Hematopoietic multipotent progenitor cell treated with erythropoietin and hydrocortisone succinate and interleukin-3 and kit ligand, for 8 days (in vitro differentiated cells): ENCODE results near the gene ABTB2.

Experiments
- DNase-seq: peaks from one replicate; pipeline ENCODE4 v3.0.0-alpha.2; 2015

The ABTB2 gene

DNA sequence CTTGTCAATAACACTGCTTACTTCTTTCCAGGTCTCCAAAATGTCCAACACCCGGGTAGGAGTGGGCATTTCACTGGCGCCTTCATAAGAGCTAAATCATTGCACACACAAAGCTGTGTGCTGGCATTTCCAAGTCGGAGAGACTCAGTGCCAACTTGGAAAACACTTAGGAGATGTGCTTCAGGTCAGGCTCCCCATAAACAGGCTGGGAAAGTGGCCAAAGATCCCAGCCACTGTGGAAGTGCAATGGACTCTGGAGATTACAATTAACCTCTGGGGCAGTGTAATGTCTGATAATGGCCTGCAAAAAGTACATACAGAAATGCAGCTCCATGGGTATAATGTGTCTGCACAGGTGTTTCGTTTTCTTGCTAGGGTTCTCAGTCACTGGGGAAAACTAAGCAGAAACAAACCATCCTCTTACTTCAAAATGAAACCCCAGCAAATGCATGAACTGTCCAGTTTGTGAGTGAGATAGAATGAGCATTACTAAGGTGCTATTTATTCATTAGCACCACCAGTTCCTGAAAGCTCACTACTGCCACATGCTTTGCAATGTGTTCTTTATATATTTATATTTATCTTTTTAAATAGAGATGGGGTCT is 79.0 kb downstream of the ABTB2 start:
- DNase-seq: no peak

DNA sequence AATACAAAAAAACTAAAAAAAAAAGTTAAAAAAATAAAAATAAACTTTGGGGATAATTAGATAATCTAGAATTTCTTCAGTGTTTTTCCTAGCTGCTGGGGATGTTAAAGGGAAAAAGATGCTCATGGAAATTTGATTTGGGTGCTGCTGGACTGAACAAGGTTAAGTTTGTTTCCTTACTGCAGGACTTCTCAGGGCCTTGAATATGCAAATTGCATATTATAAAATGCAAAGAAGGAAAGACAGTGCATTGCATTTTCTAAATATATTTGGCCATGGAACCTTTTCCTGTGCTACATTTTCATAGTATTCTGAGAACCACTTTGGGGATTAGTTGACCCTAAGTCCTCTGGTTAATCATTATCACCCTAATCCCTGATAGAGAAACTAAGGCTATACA is 79.6 kb downstream of the ABTB2 start:
- no peak for DNase-seq

DNA sequence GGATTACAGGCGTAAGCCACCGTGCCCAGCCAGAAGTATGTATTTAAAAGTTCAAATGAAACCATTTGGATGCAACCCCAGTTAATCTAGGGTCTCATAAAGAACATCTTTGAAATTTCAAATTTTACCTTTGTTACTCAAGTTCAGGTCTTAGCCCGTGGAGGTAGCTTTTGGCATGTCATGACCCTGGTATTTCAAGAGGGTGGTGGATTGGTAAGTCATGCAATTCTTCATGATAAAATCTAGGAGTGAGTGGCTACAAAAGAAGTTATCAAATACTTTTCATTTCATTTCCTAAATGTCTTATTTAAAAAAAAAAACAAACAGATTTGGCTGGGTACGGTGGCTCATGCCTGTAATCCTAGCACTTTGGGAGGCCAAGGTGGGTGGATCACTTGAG is 80.6 kb downstream of the ABTB2 start:
- DNase-seq: no peak

DNA sequence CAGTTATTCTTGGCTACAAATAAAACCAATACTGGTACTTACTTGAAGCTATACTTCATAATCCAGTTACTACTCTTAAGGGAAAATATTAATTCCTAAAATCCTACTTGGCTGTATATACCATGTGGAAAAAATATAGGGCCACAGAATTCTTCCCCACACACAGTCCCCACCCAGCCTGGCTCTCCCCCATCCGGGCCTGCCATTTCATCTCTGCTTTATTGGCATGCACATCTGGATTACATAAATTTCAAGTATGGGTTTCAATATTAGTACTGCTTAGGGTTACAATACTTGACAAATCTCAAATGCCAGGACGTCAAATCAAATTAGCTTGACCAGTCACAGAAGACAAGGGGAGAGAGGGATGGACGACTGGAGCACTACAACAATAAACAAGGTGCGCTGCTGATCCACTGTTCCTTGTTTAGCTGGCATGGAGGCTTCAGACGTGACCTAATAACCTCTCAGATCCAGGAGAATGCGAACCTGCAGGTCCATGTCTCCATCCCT is 81.4 kb downstream of the ABTB2 start:
- DNase-seq: no peak

DNA sequence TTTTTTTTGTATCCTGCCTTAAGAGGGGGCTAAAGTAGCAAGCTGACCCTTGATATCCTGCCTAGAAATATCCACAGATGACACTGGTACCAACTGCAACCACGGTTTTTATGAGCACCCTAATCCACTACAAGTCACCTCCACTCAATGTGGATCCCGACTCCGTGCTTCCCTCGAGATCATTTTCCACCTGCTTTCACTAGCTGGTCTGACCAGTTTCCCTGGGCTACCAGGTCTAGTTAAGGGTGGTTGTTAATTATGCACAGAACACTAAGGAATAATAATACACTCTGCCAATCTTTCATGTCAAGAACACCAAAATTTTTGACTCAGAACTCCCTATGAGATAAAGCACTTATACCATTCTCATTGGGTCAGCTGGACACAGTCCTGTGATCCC is 82.3 kb downstream of the ABTB2 start:
- DNase-seq: no peak

DNA sequence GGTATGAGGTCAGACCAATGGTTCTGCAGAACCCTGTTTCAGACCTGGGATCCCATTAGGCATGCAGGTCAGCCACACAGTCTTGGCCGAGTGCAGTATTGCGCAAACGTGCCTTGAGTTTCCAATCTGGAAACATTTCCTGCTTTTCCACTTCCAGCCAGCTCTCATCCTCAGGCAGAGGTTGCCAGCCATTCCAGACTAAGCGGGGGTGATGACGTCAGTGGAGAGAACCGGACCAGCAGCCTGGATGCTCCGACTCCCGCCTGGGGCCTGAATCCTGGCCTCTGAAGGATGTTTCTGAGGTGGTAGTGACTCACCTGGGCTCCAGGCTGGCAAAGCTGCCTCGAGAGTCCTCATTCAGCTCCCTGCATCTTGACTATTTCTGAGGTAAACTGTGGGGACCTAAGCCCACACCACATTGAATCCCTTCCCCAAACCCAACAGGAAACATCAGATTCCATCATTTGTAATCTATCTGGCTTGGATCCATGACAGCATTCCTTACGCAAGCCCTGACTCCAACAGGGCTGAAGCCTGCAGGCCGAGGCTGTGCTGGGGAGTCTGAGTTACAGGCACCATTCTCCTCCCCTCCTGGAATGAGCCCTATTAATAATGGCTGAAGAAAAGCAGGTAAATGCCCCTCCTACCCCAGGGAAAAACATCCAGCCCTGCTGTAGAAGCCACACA is 83.0 kb downstream of the ABTB2 start:
- no peak for DNase-seq

DNA sequence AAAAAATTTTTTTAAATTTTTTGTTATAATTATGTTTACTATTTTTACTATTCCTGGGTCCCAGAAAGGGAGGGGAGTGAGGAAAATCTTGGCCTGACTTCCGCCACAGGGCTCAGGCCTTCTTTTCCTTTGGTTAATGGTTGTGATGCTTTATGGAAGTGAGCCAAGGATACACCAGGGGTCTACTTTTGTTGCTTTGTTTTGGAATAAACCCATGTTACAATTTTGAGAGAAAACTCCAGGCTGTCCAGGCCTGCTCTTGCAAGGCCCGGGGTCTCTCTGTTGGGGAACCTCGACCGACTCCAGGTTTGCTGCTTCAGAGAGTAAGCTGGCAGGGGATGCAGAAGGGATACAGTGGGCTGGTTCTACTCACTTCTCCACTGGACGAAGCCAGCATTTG is 84.7 kb downstream of the ABTB2 start:
- no peak for DNase-seq

DNA sequence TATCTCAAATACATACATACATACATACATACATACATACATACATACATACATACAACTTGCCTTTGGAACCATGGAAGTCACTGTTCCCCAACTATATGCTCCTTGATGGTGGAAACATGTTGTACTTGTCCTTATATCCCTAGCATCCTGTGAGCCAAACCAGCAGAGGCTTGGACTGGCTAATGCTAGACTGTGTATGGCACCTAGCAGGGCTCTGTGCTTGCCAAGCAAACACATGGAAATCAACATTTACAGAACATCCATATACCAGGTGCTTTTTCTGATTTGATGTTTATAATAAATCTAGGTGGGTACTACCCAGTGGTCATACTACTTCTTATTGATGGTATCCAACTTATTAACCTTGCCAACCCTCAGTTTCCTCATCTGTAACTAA is 86.1 kb downstream of the ABTB2 start:
- DNase-seq: no peak

DNA sequence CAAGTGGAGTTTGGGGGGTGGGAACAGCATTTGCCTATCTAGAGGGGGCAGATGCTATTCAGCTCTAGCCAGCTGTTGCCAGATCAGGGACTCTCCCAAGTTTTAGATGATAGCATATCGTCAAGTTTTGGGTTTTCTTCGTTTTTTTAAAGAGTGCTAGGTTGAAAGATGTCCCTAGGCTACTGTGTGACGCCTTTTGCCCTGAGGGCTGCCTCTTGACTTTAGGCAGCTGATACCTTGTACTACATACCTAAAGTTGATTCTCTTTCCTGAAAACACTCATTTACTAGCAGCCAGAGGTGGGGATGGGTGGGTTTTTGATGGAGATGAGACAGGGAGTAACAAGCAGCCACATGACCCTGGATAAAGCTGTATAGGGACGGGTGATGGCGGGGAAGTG is 87.1 kb downstream of the ABTB2 start:
- DNase-seq: peak; percentile 29

DNA sequence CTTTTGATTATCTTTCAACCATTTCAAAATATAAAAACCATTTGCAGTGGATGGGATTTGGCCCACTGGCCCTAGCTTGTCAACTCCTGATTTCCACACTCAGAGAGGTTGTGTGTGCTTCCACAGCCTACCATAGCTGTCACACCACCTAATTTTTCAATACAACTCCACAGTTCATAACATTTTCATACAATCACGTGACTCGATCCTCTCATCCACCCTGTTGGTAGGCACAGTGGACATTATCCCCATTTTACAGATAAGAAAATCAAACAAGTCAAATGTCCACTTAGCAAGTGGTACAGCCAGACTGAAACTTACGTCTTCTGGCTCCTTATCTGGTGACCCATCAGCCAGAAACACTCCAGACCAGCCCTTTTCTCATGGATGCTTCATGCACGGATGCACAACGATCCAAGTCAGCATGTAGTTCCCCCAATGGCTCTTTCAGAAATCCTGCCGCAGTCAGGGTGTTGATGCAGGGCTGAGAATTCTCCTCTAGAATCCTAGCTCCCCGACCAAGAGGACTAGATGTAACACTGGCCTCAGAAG is 88.0 kb downstream of the ABTB2 start:
- DNase-seq: no peak

DNA sequence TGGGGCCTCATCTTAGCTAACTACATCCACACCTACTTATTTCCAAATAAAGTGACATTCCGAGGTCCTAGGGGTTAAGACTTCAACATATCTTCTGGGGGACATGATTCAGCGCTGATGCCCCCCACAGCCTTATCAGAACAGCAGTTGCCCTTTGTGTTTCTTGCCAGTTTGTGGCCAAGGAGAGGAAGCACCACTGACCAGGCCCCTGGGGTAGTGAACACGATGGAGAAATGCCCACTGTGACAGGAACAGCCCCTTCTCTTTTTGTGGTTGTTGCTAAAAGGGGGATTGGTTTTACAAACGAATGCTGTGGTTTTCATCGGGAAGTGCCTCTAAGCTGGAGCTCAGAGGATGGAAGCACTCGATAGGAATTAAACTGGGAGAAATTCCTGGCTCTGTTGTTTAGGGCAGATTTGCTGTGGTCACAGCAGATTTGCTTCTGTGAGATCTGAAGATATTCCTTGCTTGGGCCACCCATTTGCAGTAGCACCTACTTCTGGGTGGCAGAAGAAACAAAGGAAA is 88.8 kb downstream of the ABTB2 start:
- peak; percentile 5 for DNase-seq

DNA sequence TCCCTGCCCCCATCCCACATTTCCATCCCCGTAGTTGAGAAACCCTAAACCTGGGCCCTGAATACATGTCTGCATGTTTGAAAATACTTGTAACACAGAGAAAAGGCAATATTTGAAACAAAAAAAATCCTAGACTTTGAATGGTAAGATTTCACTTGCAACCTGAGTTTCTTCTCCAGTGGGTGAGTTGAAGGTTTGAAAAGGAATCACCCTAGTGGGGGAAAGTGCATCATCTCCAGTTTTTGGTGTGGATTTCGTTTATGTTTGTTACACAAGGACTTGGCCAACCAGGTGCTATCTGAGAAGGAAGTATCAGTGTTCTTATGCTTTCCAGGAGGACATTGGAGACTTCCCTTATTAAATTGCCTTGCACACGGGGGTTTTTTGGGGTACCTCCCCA is 90.4 kb downstream of the ABTB2 start:
- DNase-seq: no peak

DNA sequence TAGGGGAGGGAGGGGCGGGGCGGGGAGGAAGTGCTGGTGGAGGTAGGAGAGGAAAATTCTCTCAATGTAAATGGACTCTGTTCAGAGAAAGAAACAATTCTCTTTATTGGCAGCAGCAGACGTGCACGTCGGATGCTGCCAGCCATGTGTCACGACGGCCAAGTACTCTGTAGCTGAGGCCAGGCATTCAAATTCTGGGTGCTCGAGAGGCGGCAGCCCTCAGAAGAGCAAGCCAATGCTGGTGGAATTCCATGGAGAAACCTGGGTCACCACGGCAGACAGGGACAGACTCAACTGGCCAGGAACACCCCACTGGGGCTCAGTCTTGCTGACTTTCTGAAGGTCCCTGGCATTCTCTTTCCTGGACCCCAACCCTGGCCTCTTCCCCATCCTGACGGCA is 90.8 kb downstream of the ABTB2 start:
- no peak for DNase-seq

DNA sequence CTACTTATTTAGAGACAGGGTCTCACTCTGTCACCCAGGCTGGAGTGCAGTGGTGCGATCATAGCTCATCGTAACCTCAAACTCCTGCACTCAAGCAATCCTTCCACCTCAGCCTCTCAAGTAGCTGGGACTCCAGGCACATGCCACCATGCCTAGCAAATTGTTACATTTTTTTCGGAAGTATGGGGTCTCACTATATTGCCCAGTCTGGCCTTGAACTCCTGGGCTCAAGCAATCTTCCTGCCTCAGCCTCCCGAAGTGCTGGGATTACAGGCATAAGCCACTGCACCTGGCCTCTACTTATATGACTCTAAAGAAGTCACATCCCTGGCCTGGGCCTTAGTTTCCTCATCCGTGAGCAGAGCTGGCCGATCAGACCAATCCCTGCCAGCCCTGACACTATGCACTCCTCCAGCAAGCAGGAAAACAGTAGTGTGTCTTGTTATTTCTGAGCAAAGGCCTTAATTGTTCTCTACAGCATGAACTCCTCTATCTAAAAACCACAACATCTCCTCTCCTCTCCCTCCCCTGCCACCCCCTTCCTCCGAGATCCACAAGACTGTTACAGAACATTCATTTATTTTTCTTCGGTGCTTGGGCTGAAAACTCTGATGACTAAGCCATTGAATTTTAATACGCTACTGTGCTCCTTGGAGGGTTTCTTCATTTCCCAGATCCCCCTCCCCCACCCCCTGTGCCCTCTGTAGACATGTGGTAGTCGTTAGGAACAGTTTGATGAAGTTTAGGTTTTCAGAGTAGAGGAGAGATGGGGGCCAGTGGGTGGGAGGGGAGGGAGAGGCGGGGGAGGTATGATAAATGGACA is 91.5 kb downstream of the ABTB2 start:
- peak; percentile 52 for DNase-seq

DNA sequence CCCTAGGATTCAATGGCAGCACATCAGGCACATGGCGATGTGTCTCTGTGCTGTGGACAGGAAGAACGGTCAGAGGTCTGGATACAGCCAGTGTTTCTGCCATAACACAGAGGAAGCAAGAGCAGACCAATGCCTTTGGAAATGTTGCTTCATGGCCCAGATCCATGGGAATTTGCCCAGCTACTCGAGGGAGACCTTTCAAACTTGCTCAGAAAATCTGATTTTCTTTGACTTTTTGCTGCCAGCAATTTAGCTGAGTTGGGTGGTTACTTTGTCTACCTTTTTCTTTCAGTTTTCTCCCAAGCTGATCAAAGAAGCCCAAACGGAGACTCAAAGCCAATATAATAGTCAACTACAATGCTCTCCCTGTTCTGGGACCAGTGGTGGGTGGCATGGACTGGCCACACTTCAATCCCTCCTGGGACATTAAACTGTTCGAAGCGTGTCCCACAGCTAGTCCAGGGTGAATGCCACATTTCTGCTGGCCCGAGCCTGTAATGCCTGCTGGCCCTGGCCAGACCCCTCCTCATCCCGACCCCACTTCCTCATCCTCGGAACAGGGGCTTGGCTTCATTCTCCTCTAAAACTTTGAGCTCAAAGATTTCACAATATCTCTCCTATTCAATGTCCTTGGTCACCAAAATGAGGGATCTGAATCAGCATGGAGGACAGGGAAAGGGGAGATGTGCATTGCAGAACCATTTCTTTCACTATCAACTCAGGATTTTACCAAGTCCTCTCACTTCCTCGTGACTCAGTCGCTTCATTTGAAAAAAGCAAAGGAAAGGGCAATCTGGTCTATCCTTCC is 93.3 kb downstream of the ABTB2 start:
- DNase-seq: no peak

DNA sequence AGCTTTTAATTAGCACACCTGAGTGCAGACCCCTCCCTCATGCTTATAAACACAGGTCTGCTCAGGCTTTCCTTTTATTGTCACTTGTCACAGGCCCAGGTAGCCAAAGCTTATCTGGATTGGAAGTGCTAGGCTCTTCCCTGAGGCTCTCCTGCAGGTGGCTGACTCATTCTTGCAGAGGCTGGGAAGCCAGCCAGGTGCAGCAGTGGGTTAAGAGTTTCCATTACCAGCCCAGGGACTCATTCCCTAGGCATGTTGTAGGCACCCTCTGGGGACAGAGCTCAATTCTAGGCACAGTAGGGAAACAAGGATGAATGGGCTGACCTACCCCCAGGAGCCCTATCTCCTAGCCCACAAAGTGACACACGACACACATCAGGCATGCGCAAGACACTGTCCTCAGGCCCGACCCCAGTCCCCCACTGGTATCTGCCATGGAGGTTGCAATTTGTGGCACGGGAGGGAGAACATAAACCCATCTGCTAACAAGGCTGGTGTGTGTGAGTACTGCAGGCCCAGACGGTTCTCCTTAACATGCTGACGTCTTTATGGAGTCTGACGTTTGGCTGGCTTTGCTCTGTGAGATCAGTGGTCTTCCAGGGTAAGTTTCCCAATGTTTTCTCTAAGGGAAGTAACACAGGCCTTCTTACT is 94.2 kb downstream of the ABTB2 start:
- DNase-seq: no peak

DNA sequence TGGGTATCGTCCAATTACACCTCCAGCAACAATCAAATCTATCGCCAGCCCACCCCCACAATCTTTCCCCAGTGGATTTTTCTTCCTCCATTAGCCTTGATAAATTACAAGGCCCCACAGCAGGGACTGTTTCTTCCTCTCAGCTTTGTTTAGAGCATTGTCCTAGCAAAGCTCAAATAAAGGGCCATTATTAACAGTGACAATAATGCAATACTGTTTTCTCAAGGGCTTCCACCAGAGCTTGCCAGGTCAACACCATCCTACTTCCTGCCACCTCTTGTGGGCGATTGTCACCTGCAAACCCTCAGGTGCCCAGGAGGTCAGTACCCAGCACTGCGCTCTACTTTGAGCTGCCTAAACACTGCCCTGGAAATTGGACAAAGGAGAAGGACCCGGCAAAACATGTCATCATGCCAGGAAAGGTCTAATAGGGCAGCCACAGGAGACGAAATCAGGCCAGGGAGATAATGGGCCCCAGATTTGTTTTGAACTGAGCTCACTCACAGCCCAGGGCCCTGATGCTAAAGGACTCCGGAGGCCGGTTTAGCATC is 95.2 kb downstream of the ABTB2 start:
- DNase-seq: no peak

DNA sequence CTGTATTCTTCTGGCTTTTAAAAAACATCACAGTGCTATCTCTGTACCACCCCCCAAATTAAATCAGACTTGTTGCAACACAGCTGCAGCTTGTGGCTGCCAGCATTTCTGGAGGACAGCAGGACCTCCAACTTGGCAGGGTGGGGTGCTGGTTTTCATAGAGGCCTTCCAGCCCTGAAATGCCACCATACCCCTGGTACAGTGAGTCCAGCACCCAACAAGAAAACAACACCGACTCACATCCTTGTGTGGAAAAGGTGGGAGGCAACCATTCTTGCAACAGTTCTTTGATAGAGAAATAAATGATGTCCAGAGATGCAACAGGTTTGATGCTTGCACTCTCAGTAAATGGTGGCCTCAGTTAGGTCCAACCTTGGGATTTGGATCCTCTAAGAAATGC is 96.0 kb downstream of the ABTB2 start:
- no peak for DNase-seq

DNA sequence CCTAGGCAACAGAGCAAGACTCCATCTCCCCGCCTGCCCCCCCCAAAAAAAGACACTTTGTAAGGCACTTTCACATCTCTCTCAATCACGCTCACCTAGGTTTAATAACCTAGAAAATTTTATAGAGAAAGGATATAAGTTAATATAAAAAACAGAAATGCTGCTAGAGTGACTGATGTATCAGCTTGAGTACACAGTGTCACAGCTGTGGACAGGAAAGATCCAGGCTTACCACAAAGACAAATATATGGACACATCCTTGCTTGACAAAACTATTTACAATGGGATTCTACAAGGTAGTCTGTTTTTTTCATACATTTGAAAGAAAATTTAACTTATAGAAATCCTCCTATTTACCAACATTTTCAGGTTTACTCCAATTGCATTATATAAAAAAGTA is 96.7 kb downstream of the ABTB2 start:
- DNase-seq: no peak

DNA sequence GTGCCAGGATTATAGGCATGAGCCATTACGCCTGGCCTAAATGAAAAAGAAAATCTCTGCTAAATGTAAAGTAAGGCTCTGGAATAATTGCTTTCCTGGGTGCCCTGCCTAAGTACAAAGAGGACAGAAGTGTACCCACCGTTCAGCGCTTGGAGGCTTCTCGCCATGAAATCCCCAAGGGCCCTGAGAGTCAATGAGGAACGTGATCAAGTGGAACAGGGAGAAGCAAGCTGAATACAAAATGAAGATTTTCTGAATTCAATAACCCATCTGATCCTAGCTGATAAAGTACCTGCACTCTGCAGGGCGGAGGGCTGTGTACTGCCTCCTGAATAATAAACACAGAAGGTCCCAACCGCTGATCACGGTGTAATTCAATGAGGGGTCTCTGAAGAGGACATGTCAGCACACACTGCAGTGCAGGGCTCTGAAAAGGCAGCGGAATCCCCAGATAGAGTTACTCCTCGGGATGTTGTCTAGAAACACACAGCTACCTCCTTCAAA is 97.7 kb downstream of the ABTB2 start:
- no peak for DNase-seq

DNA sequence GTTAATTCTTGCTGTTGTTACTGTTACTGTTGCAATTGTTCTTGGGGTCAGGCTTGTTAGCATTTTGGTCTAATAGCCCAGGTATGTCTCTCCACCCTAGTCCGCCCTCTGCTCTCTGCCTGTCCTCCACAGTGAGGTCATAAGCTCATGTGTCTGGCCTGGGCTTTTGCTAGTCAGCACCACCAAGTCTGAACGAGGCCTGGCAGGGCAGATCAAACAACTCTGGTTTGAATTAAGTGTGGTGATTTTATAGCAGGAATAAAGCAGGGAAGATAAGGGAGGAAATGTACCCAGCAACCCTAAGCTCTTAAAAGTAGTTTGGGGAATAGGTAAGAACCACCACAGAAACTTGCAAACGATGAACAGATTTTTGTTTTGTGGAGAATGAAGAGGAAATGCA is 98.7 kb downstream of the ABTB2 start:
- DNase-seq: no peak

DNA sequence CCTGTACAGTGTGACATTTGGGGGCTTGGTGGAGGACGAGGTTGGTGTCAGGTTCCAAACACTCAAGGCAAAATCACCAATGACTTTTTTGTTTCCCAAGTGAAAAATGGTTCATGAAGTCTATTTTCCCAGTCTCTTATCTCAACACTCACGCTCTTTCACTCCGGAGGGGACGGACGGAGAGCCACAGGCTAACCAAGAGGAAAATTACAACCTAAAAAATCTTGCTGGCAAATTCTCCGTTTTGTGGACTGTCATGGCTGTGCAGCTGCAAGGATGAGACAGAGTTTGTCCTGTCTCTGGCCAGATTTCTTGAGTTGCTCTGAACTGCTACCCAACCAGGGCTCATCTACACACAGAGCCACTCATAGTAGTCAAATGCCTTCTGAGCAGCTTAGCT is 101.2 kb downstream of the ABTB2 start:
- no peak for DNase-seq
